Activated naive CD4-positive, alpha-beta T cell treated with anti-CD3 and anti-CD28 coated beads, Interleukin-2, amount 10 ng/mL, durations not matched to agents 7 days and 5 days (primary cell): ENCODE data around the gene MAIP1.
A peak's percentile ranks its signal among the peaks of the same experiment; 100 is the strongest.

Experiments
- CTCF ChIA-PET: fragments of 350-600 bp; sonication (Branson Sonifier 250); formaldehyde crosslinking; loops from one replicate; lab custom pipeline; 2021; ENCODE audit warnings: antibody characterized with exemption; lab: Charles Lee
- DNase-seq: peaks from one replicate; pipeline ENCODE4 v3.0.0-alpha.2; 2020
- H3K27ac Mint-ChIP-seq: one replicate; pipeline ENCODE4 v1.8.0; 2021; ENCODE audit warnings: mild to moderate bottlenecking, moderate library complexity, mixed read lengths
- H3K27me3 Mint-ChIP-seq: one replicate; pipeline ENCODE4 v1.8.0; 2021; ENCODE audit warnings: mild to moderate bottlenecking, mixed read lengths
- H3K36me3 Mint-ChIP-seq: one replicate; pipeline ENCODE4 v1.8.0; 2021; ENCODE audit warnings: mixed read lengths
- H3K4me1 Mint-ChIP-seq: one replicate; pipeline ENCODE4 v1.8.0; 2021; ENCODE audit warnings: mixed read lengths
- H3K4me3 Mint-ChIP-seq: one replicate; pipeline ENCODE4 v1.8.0; 2021; ENCODE audit warnings: mild to moderate bottlenecking, moderate library complexity, mixed read lengths
- H3K9me3 Mint-ChIP-seq: one replicate; pipeline ENCODE4 v1.8.0; 2021; ENCODE audit warnings: mixed read lengths

Gene MAIP1

DNA sequence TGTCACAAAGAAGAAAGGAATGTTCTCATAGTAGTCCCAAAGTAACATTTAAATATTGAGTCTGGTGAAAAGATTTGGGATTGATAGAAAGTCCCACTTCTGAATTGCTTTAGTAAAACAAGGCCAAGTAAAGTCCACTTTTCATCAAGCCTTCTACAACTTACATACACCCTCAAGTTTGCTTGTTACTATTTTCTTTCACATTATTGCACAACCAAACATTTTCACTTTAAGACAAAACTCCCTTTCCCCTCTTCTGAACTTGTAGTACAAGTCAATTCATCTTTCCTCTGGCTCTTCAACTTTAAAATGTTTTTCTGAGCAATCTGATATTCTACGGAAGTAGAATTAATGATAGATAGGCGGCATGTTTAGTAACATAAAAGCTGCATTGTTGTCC, 11.0 kb downstream of the MAIP1 start:
- DNase-seq = no peak
- CTCF ChIA-PET = interaction anchor here (1.5 kb wide), 1 partner anchor 737 kb away, joined by 4 read pairs; no protein-coding TSS in a partner anchor
- Mint-ChIP-seq H3K4me1 (no peaks in the 10 kb centered on the region), H3K36me3 (peaks cover 31% of the 10 kb centered on the region), H3K27me3 (no peaks in the 10 kb centered on the region), H3K9me3 (no peaks in the 10 kb centered on the region), H3K4me3 (no peak overlapping the region), H3K27ac (no peak overlapping the region)

DNA sequence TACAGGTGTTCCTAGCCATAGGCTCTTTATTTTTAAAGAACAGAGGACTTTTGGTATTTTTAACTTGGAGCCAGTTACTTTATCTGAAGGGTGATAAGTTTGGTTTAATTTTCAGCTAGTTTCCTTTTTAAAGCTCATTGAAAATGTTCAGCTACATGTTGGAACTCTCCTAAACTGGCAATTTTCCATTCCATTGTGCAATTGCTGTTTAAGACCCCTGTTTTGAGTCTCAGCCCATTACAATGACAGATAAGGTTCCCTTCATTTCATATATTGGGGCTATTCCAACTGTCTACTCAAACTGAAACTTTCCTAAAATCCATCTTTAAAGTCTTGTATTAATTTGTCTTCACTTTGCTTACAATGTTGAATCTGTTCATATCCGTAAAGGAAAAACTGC, 11.6 kb downstream of the MAIP1 start:
- H3K36me3 Mint-ChIP-seq = peaks cover 27% of the 10 kb centered on the region
- H3K9me3 Mint-ChIP-seq = no peaks in the 10 kb centered on the region
- H3K27ac Mint-ChIP-seq = no peak overlapping the region
- no peak for DNase-seq
- no peaks in the 10 kb centered on the region for H3K4me1 Mint-ChIP-seq
- no peak overlapping the region for H3K4me3 Mint-ChIP-seq
- no peaks in the 10 kb centered on the region for H3K27me3 Mint-ChIP-seq
- CTCF ChIA-PET = interaction anchor here (1.5 kb wide), 1 partner anchor 736 kb away, joined by 4 read pairs; no protein-coding TSS in a partner anchor

DNA sequence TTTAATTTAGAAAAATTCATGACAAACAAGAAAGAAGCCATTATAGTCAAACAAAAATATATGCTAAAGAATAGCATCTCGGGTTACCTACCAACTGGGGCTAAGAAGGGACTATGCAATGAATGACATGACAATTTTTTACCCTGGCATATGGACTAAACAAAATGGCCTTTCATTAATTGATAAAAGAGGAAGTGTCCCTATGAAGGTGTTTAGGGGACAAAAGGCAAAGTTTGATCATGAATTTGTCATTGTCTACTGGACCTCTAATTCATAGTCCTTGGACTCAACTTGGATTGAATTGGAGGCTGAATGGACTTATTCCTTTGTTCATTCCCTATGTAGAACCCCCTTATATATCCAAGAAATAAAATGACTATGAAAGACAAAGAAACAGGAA, 12.7 kb downstream of the MAIP1 start:
- Mint-ChIP-seq H3K9me3 (no peaks in the 10 kb centered on the region), H3K4me3 (no peak overlapping the region), H3K4me1 (no peaks in the 10 kb centered on the region), H3K27me3 (no peaks in the 10 kb centered on the region), H3K27ac (no peak overlapping the region), H3K36me3 (peaks cover 20% of the 10 kb centered on the region)
- CTCF ChIA-PET = interaction anchor here (1.5 kb wide), 1 partner anchor 735 kb away, joined by 4 read pairs; no protein-coding TSS in a partner anchor
- DNase-seq = no peak

DNA sequence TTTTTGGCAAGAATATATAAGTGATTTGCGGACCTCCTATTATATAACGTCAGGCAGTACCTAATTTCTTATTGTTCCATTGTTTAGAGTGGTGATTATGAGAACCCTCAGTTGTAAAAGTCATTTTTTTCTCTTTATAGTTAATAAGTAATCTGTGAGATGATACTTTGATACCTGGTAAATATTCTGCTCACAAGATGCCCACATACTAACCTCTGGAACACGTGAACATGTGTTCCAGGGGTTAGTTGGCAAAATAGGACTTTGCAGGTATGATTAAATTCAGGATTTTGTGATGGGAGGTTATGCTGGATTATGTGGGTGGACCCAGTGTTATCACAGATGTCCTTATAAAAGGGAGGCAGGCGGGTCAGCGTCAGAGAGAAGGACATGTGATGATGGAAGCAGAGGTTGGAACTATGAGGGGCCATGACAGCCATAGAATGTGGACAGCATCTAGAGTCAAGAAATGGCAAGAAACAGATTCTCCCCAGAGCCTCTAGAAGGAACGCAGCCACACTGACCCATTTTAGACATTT, 16.8 kb downstream of the MAIP1 start:
- Mint-ChIP-seq H3K27ac (no peak overlapping the region), H3K9me3 (no peaks in the 10 kb centered on the region), H3K36me3 (peaks cover 6% of the 10 kb centered on the region), H3K4me3 (no peak overlapping the region), H3K27me3 (no peaks in the 10 kb centered on the region), H3K4me1 (no peaks in the 10 kb centered on the region)
- CTCF ChIA-PET = interaction anchor here (1.1 to 1.6 kb wide), 2 partner anchors 13 to 512 kb away, joined by 4 to 5 read pairs; no protein-coding TSS in a partner anchor
- DNase-seq = no peak

DNA sequence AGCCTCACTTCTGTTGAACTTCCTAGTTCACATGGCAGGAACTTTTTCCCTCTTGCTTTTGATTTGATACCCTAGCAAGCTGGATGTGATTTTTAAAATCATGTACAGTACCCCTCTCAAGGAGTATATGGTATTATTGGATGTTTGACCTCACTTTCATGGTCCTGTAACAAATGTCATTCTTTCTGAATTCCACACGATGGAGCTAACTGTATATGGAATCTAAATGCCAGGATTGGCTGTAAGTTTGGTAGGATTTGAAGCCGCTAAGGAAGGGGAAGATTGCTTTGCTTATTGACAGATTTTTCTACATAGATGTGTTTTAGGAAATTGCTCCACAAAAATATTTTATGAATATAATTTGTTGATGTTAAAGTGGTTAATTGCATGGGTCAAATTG, 18.3 kb downstream of the MAIP1 start:
- Mint-ChIP-seq H3K27me3 (no peaks in the 10 kb centered on the region), H3K27ac (no peak overlapping the region), H3K4me1 (peaks cover 13% of the 10 kb centered on the region), H3K36me3 (no peaks in the 10 kb centered on the region), H3K4me3 (no peak overlapping the region), H3K9me3 (no peaks in the 10 kb centered on the region)
- no peak for DNase-seq
- CTCF ChIA-PET = interaction anchor here (0.6 to 3.8 kb wide), 9 partner anchors 9 to 843 kb away, joined by 3 to 28 read pairs (median 3); no protein-coding TSS in a partner anchor

DNA sequence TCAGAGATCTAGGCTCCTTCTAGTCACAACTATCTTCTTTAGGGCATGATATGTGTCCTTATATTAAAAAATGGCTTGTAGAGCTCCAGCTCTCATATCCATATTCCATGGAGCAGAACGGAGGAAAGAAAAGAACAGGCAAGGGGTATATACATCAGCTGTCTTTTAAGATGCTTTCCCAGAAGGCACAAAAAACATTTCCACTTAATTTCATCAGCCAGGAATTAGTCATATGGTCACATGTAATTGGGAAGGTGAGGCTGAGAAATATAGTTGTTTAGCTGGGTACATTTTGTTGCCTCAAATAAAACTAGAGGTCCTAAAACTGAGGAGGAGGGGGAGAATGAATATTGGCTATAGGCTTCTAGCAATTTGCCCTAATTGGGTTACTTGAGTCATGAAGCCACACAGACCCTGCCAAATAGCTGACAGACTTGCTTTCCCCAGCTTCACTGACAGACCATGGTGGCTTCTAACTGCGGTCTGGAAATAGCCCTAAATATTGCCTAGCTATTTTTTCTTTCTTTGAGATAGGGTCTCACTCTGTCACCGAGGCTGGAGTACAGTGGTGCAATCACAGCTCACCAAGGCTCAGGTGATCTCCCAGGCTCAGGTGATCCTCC, 20.0 kb downstream of the MAIP1 start:
- no peaks in the 10 kb centered on the region for H3K36me3 Mint-ChIP-seq
- H3K4me1 Mint-ChIP-seq = peaks cover 22% of the 10 kb centered on the region
- DNase-seq = no peak
- no peak overlapping the region for H3K27ac Mint-ChIP-seq
- H3K4me3 Mint-ChIP-seq = no peak overlapping the region
- no peaks in the 10 kb centered on the region for H3K9me3 Mint-ChIP-seq
- H3K27me3 Mint-ChIP-seq = no peaks in the 10 kb centered on the region
- CTCF ChIA-PET = interaction anchor here (1.7 to 3.8 kb wide), 3 partner anchors 11 to 508 kb away, joined by 5 to 28 read pairs (median 14); no protein-coding TSS in a partner anchor

DNA sequence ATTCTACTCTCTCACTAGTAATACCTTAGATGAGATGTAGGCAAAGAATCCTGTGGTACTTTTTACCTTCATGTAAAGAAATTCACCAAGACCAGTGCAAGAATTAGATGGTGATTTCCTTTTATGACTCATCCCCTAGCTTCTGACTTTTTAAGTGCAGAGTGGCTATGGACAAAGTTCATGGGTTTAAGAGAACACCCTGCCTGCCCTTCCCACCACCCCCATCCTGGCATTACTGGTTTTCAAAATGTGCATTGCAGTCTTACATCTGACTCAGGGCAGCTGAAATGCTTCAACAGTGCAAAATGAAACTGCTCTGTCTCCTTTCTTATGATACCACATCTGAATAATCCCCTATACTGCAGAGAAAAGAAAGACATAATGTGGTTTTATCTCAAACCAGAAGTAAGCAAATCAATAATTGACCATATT, 22.6 kb downstream of the MAIP1 start:
- Mint-ChIP-seq H3K4me1 (peaks cover 22% of the 10 kb centered on the region), H3K36me3 (no peaks in the 10 kb centered on the region), H3K9me3 (no peaks in the 10 kb centered on the region), H3K4me3 (no peak overlapping the region), H3K27me3 (peaks cover 3% of the 10 kb centered on the region), H3K27ac (no peak overlapping the region)
- CTCF ChIA-PET = interaction anchor here (0.6 to 1.4 kb wide), 3 partner anchors 320 to 505 kb away, joined by 3 to 4 read pairs (median 3); no protein-coding TSS in a partner anchor
- DNase-seq = no peak

DNA sequence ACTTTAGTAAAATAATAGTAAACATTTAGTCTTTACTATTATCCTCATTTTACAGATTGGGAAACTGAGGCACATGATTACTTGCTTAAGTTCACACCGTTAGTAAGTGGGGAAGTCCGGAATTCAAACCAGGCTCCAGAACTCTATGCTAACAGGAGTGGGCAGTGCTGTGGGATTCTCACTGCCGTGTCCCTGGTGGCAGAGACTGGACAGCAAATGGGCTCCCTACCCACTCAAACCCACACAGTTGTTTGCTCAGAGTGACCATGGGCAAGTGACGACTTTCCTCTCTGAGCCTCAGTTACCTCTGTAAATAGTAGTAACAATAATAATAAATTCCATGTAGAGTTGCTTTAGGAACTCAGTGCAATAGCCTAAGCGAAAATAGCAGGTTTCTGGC, 24.0 kb downstream of the MAIP1 start:
- H3K9me3 Mint-ChIP-seq = no peaks in the 10 kb centered on the region
- CTCF ChIA-PET = interaction anchor here (0.8 to 2.4 kb wide), 11 partner anchors 10 to 732 kb away, joined by 3 to 27 read pairs (median 5); no protein-coding TSS in a partner anchor
- peaks cover 22% of the 10 kb centered on the region for H3K4me1 Mint-ChIP-seq

DNA sequence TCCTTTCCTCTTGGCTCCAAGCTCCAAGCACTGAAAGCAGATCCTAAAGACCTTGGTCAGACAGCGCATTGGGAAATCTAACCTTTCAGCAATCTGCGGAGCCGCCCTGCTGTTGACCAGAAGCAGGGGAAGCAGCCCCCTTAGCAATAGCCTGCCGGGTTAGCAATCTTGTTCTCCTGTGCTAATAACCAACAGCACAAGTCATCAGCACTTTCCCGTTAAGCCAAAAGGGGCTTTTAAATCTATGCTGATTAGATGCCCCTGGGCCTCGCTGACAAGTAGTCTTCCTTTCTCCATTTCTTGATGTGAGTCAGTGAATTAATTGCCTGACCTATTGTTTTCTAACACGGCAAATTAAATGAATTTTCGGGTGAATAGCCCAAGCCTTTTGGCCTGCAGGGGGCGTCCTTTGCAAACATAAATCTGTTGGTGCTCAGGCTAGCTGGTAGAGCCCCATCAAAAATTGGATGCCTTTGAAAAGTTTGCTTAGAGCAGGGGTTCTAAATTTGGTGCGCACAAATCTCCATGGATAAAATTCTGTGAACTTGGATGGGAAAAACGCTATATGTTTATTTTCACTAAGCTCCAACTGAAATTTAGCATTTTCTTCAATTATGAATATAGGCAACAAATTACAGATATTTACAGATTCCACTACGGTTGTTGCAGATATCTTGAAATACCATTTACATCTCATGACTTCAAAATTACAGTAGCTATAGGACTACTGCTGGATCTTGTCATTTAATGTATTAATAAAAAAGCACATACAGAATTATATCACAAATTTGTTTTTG, 24.6 kb downstream of the MAIP1 start:
- H3K4me1 Mint-ChIP-seq = peaks cover 22% of the 10 kb centered on the region
- H3K27me3 Mint-ChIP-seq = peaks cover 3% of the 10 kb centered on the region
- DNase-seq = peak; percentile 88
- no peaks in the 10 kb centered on the region for H3K9me3 Mint-ChIP-seq
- CTCF ChIA-PET = interaction anchor here (0.8 to 2.4 kb wide), 19 partner anchors 9 to 732 kb away, joined by 3 to 27 read pairs (median 4); no protein-coding TSS in a partner anchor
- H3K36me3 Mint-ChIP-seq = no peaks in the 10 kb centered on the region
- no peak overlapping the region for H3K27ac Mint-ChIP-seq
- H3K4me3 Mint-ChIP-seq = no peak overlapping the region

More for the DNA sequence above, 24.0 kb downstream of the MAIP1 start:
- peaks cover 3% of the 10 kb centered on the region for H3K27me3 Mint-ChIP-seq
- no peaks in the 10 kb centered on the region for H3K36me3 Mint-ChIP-seq
- no peak for DNase-seq
- no peak overlapping the region for H3K27ac Mint-ChIP-seq
- no peak overlapping the region for H3K4me3 Mint-ChIP-seq

DNA sequence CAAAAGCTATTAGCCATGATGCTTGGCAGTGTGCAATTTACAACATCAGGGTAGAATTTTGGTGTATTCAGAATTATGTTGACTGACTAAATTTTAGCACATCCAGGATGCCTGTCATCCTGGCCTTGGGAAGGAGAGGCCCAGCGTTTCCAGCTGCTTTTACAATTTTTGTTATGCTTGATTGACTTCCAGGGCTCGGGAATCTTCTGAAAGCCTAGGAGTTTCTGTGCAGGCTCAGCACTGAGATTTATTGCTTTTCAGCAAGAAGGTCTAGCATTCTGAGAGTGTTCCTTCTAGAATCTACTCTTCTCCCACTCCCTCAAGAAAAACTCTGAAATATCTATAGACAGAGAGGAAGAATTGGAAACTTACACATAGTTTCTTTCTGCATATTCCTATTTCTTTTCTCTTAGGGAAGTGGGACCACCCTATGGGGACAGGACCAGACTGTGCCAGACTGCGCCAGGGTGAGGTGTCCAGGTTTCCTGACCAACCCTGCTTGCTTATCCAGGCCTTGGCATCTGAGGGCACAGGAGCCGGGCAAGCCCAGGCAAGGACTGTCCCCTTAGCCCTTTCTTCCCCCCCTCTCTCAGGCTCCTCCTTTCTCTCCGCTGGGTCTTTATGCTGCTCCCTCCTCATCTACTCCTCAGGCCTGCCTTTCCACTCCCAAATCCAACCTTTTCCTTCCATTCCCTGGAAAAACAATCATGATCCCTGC, 26.9 kb downstream of the MAIP1 start:
- peaks cover 3% of the 10 kb centered on the region for H3K27me3 Mint-ChIP-seq
- H3K36me3 Mint-ChIP-seq = no peaks in the 10 kb centered on the region
- DNase-seq = no peak
- H3K27ac Mint-ChIP-seq = no peak overlapping the region
- peaks cover 28% of the 10 kb centered on the region for H3K4me1 Mint-ChIP-seq
- CTCF ChIA-PET = interaction anchor here (1.3 to 1.7 kb wide), 2 partner anchors 497 to 501 kb away, joined by 3 to 4 read pairs; no protein-coding TSS in a partner anchor
- peaks cover 5% of the 10 kb centered on the region for H3K9me3 Mint-ChIP-seq
- no peak overlapping the region for H3K4me3 Mint-ChIP-seq

DNA sequence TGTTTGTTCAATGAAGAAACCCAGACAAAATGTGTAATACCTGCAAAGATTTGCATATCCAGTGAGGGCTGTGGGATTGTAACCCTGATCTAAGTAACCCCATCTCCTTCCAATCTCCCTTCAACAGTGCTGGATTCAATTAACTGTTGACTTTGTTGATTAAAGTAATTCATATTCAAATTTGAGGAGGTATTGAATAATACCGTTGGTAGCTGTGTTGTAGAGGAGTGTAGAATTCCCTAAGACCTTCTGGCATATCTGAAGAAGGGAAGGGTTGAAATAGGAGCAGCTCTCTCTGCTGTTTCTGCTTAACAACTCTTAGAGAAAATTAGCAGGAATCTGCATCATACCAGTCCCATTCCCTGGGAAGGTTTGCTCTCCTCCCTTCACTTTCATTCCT, 28.2 kb downstream of the MAIP1 start:
- no peak for DNase-seq

DNA sequence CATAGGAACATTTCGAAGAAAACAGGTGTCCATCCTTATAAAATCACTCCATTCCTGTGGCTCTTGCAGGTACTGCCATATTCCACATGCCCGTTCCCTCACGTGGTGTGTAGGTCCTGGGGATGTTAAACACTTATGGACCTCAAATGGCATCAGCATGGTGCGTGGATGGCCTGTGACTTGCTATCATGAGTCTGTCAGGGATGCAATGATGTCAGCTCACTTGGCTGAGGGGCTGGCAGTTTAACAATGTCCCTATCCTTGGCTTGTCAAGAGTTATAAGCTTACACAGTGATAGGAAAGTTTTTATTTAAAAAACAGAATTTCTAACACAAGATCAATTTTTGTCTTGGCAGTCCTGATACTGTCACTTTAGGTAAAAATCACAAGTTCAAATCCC, 28.8 kb downstream of the MAIP1 start:
- CTCF ChIA-PET = interaction anchor here (0.6 to 4.6 kb wide), 9 partner anchors 11 to 525 kb away, joined by 3 to 34 read pairs (median 3); partner anchors contain the start of gene KCTD18
- no peaks in the 10 kb centered on the region for H3K36me3 Mint-ChIP-seq
- H3K27me3 Mint-ChIP-seq = peaks cover 3% of the 10 kb centered on the region
- peaks cover 11% of the 10 kb centered on the region for H3K4me1 Mint-ChIP-seq
- H3K27ac Mint-ChIP-seq = no peak overlapping the region
- H3K9me3 Mint-ChIP-seq = peaks cover 5% of the 10 kb centered on the region
- no peak for DNase-seq
- no peak overlapping the region for H3K4me3 Mint-ChIP-seq

More for the DNA sequence above, 28.2 kb downstream of the MAIP1 start:
- Mint-ChIP-seq H3K9me3 (peaks cover 5% of the 10 kb centered on the region), H3K27ac (no peak overlapping the region), H3K36me3 (no peaks in the 10 kb centered on the region), H3K27me3 (peaks cover 3% of the 10 kb centered on the region), H3K4me1 (peaks cover 17% of the 10 kb centered on the region), H3K4me3 (no peak overlapping the region)
- CTCF ChIA-PET = interaction anchor here (0.8 to 4.6 kb wide), 4 partner anchors 10 to 497 kb away, joined by 3 to 34 read pairs (median 8); no protein-coding TSS in a partner anchor

DNA sequence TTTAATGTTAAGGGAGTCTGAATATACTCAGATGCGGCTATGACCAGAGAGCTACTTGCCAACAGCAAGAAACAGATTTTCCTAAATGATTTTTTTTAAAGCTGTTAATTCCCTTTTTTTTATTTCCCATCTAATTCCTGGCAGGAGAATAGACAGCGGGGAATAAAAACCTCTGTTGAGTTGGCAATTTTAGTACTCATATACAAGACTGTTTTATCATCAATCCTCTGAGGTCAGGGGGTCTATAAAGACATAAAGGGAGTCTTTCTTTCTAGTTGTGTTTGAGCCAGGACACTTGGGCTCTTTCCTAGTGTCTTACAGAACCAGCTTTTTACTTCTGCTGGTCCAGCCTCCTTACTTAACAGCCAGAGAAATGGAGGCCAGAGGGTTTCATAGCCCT, 29.4 kb downstream of the MAIP1 start:
- peaks cover 3% of the 10 kb centered on the region for H3K27me3 Mint-ChIP-seq
- CTCF ChIA-PET = interaction anchor here (0.6 to 4.6 kb wide), 12 partner anchors 10 to 525 kb away, joined by 3 to 34 read pairs (median 4); partner anchors contain the start of gene KCTD18
- no peak overlapping the region for H3K4me3 Mint-ChIP-seq
- H3K9me3 Mint-ChIP-seq = peaks cover 5% of the 10 kb centered on the region
- DNase-seq = no peak
- H3K36me3 Mint-ChIP-seq = no peaks in the 10 kb centered on the region
- H3K27ac Mint-ChIP-seq = no peak overlapping the region
- peaks cover 9% of the 10 kb centered on the region for H3K4me1 Mint-ChIP-seq
